ENCODE results near the gene LAMA2. TPM values are rescaled to one million over a fixed set of nuclear protein-coding genes. Genes with fewer than 3 reads are reported as not detected.

LAMA2 gene
- polyA plus RNA-seq, 3 donors, result not detected

GRCh38 chr6:128990915-128991314, 108.0 kb downstream of the LAMA2 start:
- H3K27ac Mint-ChIP-seq, result no peak overlapping the region
- H3K4me1 Mint-ChIP-seq, result no peaks in the 10 kb centered on the region
- Histone ChIP-seq H3K79me2 (ENCODE audit: insufficient read depth, low read length) (no peaks in the 10 kb centered on the region), H3K36me3 (replicated peaks in 1 of 2; ENCODE audit: control insufficient read depth in 1 of 2, insufficient read depth in 2 of 2, low read length in 2 of 2) (no peaks in the 10 kb centered on the region), H3K9me3 (replicated peaks in 1 of 2; ENCODE audit: control insufficient read depth in 1 of 2, insufficient read depth in 1 of 2, low read length in 2 of 2) (no peaks in the 10 kb centered on the region), H4K20me1 (ENCODE audit: insufficient read depth, low read length) (no peaks in the 10 kb centered on the region), H3K4me3 (replicated peaks in 1 of 3; ENCODE audit: low read depth in 2 of 3, low read length in 3 of 3) (no peak overlapping the region), H3K27me3 (ENCODE audit: control insufficient read depth in 2 of 2, insufficient read depth in 2 of 2, low read length in 2 of 2) (no peaks in the 10 kb centered on the region), H3K4me2 (replicated peaks; ENCODE audit: extremely low read depth, low read length, poor library complexity, severe bottlenecking) (no peak overlapping the region), H2AFZ (ENCODE audit: insufficient read depth, low read depth, low read length, poor library complexity, severe bottlenecking) (no peak overlapping the region), H3K9ac (ENCODE audit: insufficient read depth, low read length, poor library complexity, severe bottlenecking) (no peak overlapping the region), H3K27ac (ENCODE audit: low read depth in 1 of 2, low read length in 2 of 2) (no peak overlapping the region), H3K4me1 (ENCODE audit: control insufficient read depth in 1 of 2, insufficient read depth in 2 of 2, low read length in 2 of 2) (no peaks in the 10 kb centered on the region)
- WGBS (ENCODE audit: insufficient coverage), result no CpG with 5 or more reads among the region's 8 CpGs
- H3K36me3 Mint-ChIP-seq, result no peaks in the 10 kb centered on the region
- H3K4me3 Mint-ChIP-seq, result no peak overlapping the region
- peaks cover 0 to 4% (median 0%) of the 10 kb centered on the region in 7 donors for H3K9me3 Mint-ChIP-seq
- no peak for DNase-seq
- intact Hi-C loops (cut with micrococcal nuclease), result no loop called here
- TF ChIP-seq, protein P1, sequence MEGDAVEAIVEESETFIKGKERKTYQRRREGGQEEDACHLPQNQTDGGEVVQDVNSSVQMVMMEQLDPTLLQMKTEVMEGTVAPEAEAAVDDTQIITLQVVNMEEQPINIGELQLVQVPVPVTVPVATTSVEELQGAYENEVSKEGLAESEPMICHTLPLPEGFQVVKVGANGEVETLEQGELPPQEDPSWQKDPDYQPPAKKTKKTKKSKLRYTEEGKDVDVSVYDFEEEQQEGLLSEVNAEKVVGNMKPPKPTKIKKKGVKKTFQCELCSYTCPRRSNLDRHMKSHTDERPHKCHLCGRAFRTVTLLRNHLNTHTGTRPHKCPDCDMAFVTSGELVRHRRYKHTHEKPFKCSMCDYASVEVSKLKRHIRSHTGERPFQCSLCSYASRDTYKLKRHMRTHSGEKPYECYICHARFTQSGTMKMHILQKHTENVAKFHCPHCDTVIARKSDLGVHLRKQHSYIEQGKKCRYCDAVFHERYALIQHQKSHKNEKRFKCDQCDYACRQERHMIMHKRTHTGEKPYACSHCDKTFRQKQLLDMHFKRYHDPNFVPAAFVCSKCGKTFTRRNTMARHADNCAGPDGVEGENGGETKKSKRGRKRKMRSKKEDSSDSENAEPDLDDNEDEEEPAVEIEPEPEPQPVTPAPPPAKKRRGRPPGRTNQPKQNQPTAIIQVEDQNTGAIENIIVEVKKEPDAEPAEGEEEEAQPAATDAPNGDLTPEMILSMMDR (IDR thresholded peaks at IDR 0.05), result no peak
- H3K27me3 Mint-ChIP-seq (ENCODE audit: low read depth in 3 of 3), result no peaks in the 10 kb centered on the region

GRCh38 chr6:128993166-128993565, 110.2 kb downstream of the LAMA2 start:
- Mint-ChIP-seq H3K4me1 (no peaks in the 10 kb centered on the region), H3K36me3 (no peaks in the 10 kb centered on the region), H3K4me3 (no peak overlapping the region), H3K27me3 (ENCODE audit: low read depth in 3 of 3) (no peaks in the 10 kb centered on the region), H3K9me3 (peaks cover 3 to 11% (median 9%) of the 10 kb centered on the region in 7 donors), H3K27ac (no peak overlapping the region)
- no peak overlapping the region for H3K4me3 ChIP-seq (replicated peaks in 1 of 3; ENCODE audit: low read depth in 2 of 3, low read length in 3 of 3)
- H3K4me2 ChIP-seq (replicated peaks; ENCODE audit: extremely low read depth, low read length, poor library complexity, severe bottlenecking), result no peak overlapping the region
- intact Hi-C loops (cut with micrococcal nuclease), result no loop called here
- no CpG with 5 or more reads among the region's 4 CpGs for WGBS (ENCODE audit: insufficient coverage)
- H2AFZ ChIP-seq (ENCODE audit: insufficient read depth, low read depth, low read length, poor library complexity, severe bottlenecking), result no peak overlapping the region
- no peaks in the 10 kb centered on the region for H3K79me2 ChIP-seq (ENCODE audit: insufficient read depth, low read length)
- no peak for DNase-seq
- H4K20me1 ChIP-seq (ENCODE audit: insufficient read depth, low read length), result no peaks in the 10 kb centered on the region
- no peaks in the 10 kb centered on the region for H3K27me3 ChIP-seq (ENCODE audit: control insufficient read depth in 2 of 2, insufficient read depth in 2 of 2, low read length in 2 of 2)
- H3K36me3 ChIP-seq (replicated peaks in 1 of 2; ENCODE audit: control insufficient read depth in 1 of 2, insufficient read depth in 2 of 2, low read length in 2 of 2), result no peaks in the 10 kb centered on the region
- no peaks in the 10 kb centered on the region for H3K9me3 ChIP-seq (replicated peaks in 1 of 2; ENCODE audit: control insufficient read depth in 1 of 2, insufficient read depth in 1 of 2, low read length in 2 of 2)
- no peak overlapping the region for H3K9ac ChIP-seq (ENCODE audit: insufficient read depth, low read length, poor library complexity, severe bottlenecking)
- TF ChIP-seq, protein P1 (IDR thresholded peaks at IDR 0.05), result no peak
- H3K4me1 ChIP-seq (ENCODE audit: control insufficient read depth in 1 of 2, insufficient read depth in 2 of 2, low read length in 2 of 2), result no peaks in the 10 kb centered on the region
- H3K27ac ChIP-seq (ENCODE audit: low read depth in 1 of 2, low read length in 2 of 2), result no peak overlapping the region
